A549 (cell line): Measurements from ENCODE around the gene NSD1. TPM values are rescaled to one million over a fixed set of nuclear protein-coding genes. Genes with fewer than 3 reads are reported as not detected.
A peak's percentile ranks its signal among the peaks of the same experiment; 100 is the strongest.
"Not testable (repeated sequence)": the region's sequence is repeated elsewhere in the genome, so short reads cannot be mapped to it uniquely, and the experiment has no call there.

Source experiments
- ATAC-seq, 2 experiments: fragments of 200-7000 bp in 1 of 2; fragments of >200 bp in 1 of 2; cut with Nextera tagmentation in 1 of 2; cut with Tn5 transposase in 1 of 2; 3 replicates each; pipeline versions ENCODE4 v1.8.0 to v1.9.1; 2018 to 2020; ENCODE audit warnings: mild to moderate bottlenecking in 1 of 2, moderate library complexity in 1 of 2
- CTCF ChIA-PET: fragments of 300-600 bp; sonication (Branson Sonifier 250); formaldehyde crosslinking; extraction: SDS; loops from one replicate; lab custom pipeline; 2021; ENCODE audit warnings: antibody characterized with exemption, inconsistent platforms; lab: Yijun Ruan, JAX
- POLR2A ChIA-PET: fragments of 350-600 bp; formaldehyde crosslinking; extraction: SDS; loops from one replicate; lab custom pipeline; 2021; ENCODE audit warnings: antibody characterized with exemption, inconsistent platforms; lab: Yijun Ruan, JAX
- DNase-seq, 2 experiments: peaks; one replicate each; pipeline versions ENCODE4 v3.0.0 to v3.0.0-alpha.2; 2011 to 2016; ENCODE audit warnings: low read depth in 1 of 2, low spot score in 1 of 2
- FAIRE-seq: peaks from 2 replicates; lab custom pipeline; 2011; peaks lifted over from hg19 to GRCh38; lab: Jason Lieb, UNC
- H3K27ac ChIP-seq, 2 experiments: fragments of >200 bp; sonication (Bioruptor Twin); formaldehyde crosslinking; 3 replicates each; pipeline ENCODE4 v1.5.1; 2016 to 2017
- H3K4me1 ChIP-seq: fragments of >200 bp; sonication (Bioruptor Twin); formaldehyde crosslinking; 3 replicates; pipeline ENCODE4 v1.6.1; 2016
- H3K4me2 ChIP-seq: fragments of >200 bp; sonication (Bioruptor Twin); formaldehyde crosslinking; 3 replicates; pipeline ENCODE4 v1.6.1; 2016
- H3K4me3 ChIP-seq: fragments of >200 bp; sonication (Bioruptor Twin); formaldehyde crosslinking; 3 replicates; pipeline ENCODE4 v1.5.1; 2016
- H3K9me3 ChIP-seq: fragments of >200 bp; sonication (Bioruptor Twin); formaldehyde crosslinking; 3 replicates; pipeline ENCODE4 v1.6.1; 2016
- BHLHE40 ChIP-seq: IDR thresholded peaks from 2 replicates; pipeline ENCODE4 v1.6.1; 2012; ENCODE audit warnings: low read depth, low read length, inconsistent platforms
- CBX2 ChIP-seq: fragments of 200-600 bp; sonication (generic); IDR thresholded peaks from 2 replicates; pipeline ENCODE4 v1.6.1; 2016; ENCODE audit warnings: low read depth, mild to moderate bottlenecking, borderline replicate concordance
- CHD2 ChIP-seq: fragments of 150-350 bp; IDR thresholded peaks from 2 replicates; pipeline ENCODE4 v1.6.1; 2014; ENCODE audit warnings: low read length; ENCODE audit not compliant: partially characterized antibody
- E2F6 ChIP-seq: IDR thresholded peaks from 2 replicates; pipeline ENCODE4 v1.6.1; 2012; ENCODE audit warnings: low read depth, borderline replicate concordance
- EHMT2 ChIP-seq: fragments of 200-600 bp; sonication (generic); IDR thresholded peaks from 2 replicates; pipeline ENCODE4 v1.6.1; 2016; ENCODE audit warnings: antibody characterized with exemption, low read depth, mild to moderate bottlenecking, moderate library complexity
- ESRRA ChIP-seq: fragments of 150-350 bp; IDR thresholded peaks from 2 replicates; pipeline ENCODE4 v1.6.1; 2014; ENCODE audit warnings: mild to moderate bottlenecking, low read length, borderline replicate concordance
- HOXB5 ChIP-seq: fragments of 250-450 bp; sonication (Bioruptor Pico); IDR thresholded peaks from 2 replicates; pipeline ENCODE4 v1.5.0; 2020; ENCODE audit warnings: mild to moderate bottlenecking, moderate library complexity
- KDM5A ChIP-seq: fragments of 200-600 bp; sonication (generic); IDR thresholded peaks from 2 replicates; pipeline ENCODE4 v1.6.1; 2016; ENCODE audit warnings: antibody characterized with exemption, mild to moderate bottlenecking
- NFE2L2 ChIP-seq: fragments of 150-350 bp; conservative IDR thresholded peaks from 2 replicates; pipeline ENCODE4 v1.6.1; 2014; ENCODE audit warnings: low read length
- PHF8 ChIP-seq: fragments of 200-600 bp; sonication (generic); IDR thresholded peaks from 2 replicates; pipeline ENCODE4 v1.6.1; 2016; ENCODE audit warnings: low read depth, mild to moderate bottlenecking, antibody characterized with exemption, moderate library complexity, borderline replicate concordance
- WGBS: methylation state at CpG from one replicate; pipeline ENCODE4 v1.1.6; 2017; ENCODE audit errors: missing lambda C conversion rate; 5-methylcytosine and 5-hydroxymethylcytosine counted together
- polyA plus RNA-seq, 4 experiments: library from polyadenylated mRNA; depleted of rRNA in 3 of 4; stranded (reverse); fragments of >200 nt; fragmentation: RNase III in 1 of 4; extraction: RNeasy Plus Mini Kit Qiagen cat#74134 plus additional on column Dnase treatment in 1 of 4; gene quantifications; 2 replicates in 3 of 4; 3 replicates in 1 of 4; pipeline ENCODE4 v1.2.3, GENCODE V29; 2011 to 2017
- TF ChIP-seq, protein P1 (sequence below): fragments of 450-650 bp; IDR thresholded peaks from 2 replicates; pipeline ENCODE4 v1.6.1; 2014; ENCODE audit warnings: antibody characterized with exemption
- TF ChIP-seq, protein P2 (sequence below): IDR thresholded peaks from 2 replicates; pipeline ENCODE4 v1.6.1; 2012
- TF ChIP-seq, protein P3 (sequence below): fragments of 200-600 bp; sonication (generic); IDR thresholded peaks from 2 replicates; pipeline ENCODE4 v1.6.1; 2016; ENCODE audit warnings: antibody characterized with exemption, mild to moderate bottlenecking, moderate library complexity

Gene NSD1
- polyA plus RNA-seq, 2 of the 4 experiments (the other 2 are of a cell fraction): 16.3 to 38.2 TPM

- TF ChIP-seq, protein P1, sequence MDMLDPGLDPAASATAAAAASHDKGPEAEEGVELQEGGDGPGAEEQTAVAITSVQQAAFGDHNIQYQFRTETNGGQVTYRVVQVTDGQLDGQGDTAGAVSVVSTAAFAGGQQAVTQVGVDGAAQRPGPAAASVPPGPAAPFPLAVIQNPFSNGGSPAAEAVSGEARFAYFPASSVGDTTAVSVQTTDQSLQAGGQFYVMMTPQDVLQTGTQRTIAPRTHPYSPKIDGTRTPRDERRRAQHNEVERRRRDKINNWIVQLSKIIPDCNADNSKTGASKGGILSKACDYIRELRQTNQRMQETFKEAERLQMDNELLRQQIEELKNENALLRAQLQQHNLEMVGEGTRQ: peak; percentile 89
- no peak for TF ChIP-seq CHD2
- TF ChIP-seq CBX2: no peak
- no peak for TF ChIP-seq BHLHE40
- no peak for TF ChIP-seq EHMT2
Measured at GRCh38 chr5:177303121-177303924, 169.8 kb downstream of the NSD1 start, which contains the start of the genes PRELID1 and RAB24 (continued).

- Histone ChIP-seq H3K9me3 (no peaks in the 10 kb centered on the region), H3K27ac (peak overlapping the region; percentile 95 to 96), H3K4me2 (peak overlapping the region; percentile 99), H3K4me1 (peaks cover 42% of the 10 kb centered on the region), H3K4me3 (peak overlapping the region; percentile 68)
- CTCF ChIA-PET: interaction anchor here (1.2 to 4.6 kb wide), 2 partner anchors 14 to 191 kb away, joined by 3 to 24 read pairs; no protein-coding TSS in a partner anchor
- POLR2A ChIA-PET: no interaction called here
- WGBS: 2% methylated on average over 19 of the region's 25 CpGs
- DNase-seq: no peak
- peak in 1 of 2 experiments; percentile 1; a peak in 2 of 6 replicates for ATAC-seq
- FAIRE-seq: no peak
- peak; percentile 57 for TF ChIP-seq KDM5A
- TF ChIP-seq HOXB5: peak; percentile 18; the same call in 1 of the 2 replicates
- TF ChIP-seq, protein P2, sequence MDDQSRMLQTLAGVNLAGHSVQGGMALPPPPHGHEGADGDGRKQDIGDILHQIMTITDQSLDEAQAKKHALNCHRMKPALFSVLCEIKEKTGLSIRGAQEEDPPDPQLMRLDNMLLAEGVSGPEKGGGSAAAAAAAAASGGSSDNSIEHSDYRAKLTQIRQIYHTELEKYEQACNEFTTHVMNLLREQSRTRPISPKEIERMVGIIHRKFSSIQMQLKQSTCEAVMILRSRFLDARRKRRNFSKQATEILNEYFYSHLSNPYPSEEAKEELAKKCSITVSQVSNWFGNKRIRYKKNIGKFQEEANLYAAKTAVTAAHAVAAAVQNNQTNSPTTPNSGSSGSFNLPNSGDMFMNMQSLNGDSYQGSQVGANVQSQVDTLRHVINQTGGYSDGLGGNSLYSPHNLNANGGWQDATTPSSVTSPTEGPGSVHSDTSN: no peak
- peak; percentile 19; the same call in 1 of the 2 replicates for TF ChIP-seq PHF8
- TF ChIP-seq E2F6: 0 out of 2 replicates have a peak, but pooled peaks have one; percentile 15
- TF ChIP-seq, protein P3, sequence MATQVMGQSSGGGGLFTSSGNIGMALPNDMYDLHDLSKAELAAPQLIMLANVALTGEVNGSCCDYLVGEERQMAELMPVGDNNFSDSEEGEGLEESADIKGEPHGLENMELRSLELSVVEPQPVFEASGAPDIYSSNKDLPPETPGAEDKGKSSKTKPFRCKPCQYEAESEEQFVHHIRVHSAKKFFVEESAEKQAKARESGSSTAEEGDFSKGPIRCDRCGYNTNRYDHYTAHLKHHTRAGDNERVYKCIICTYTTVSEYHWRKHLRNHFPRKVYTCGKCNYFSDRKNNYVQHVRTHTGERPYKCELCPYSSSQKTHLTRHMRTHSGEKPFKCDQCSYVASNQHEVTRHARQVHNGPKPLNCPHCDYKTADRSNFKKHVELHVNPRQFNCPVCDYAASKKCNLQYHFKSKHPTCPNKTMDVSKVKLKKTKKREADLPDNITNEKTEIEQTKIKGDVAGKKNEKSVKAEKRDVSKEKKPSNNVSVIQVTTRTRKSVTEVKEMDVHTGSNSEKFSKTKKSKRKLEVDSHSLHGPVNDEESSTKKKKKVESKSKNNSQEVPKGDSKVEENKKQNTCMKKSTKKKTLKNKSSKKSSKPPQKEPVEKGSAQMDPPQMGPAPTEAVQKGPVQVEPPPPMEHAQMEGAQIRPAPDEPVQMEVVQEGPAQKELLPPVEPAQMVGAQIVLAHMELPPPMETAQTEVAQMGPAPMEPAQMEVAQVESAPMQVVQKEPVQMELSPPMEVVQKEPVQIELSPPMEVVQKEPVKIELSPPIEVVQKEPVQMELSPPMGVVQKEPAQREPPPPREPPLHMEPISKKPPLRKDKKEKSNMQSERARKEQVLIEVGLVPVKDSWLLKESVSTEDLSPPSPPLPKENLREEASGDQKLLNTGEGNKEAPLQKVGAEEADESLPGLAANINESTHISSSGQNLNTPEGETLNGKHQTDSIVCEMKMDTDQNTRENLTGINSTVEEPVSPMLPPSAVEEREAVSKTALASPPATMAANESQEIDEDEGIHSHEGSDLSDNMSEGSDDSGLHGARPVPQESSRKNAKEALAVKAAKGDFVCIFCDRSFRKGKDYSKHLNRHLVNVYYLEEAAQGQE: no peak
- no peak for TF ChIP-seq ESRRA
- TF ChIP-seq BHLHE40: no peak
Measured at GRCh38 chr5:177303925-177304391, 170.4 kb downstream of the NSD1 start.

- ChIA-PET POLR2A (interaction anchor here (0.6 kb wide), 2 partner anchors 170 to 191 kb away, joined by 4 to 5 read pairs; no protein-coding TSS in a partner anchor), CTCF (interaction anchor here (0.9 to 6.3 kb wide), 5 partner anchors 12 to 191 kb away, joined by 3 to 40 read pairs (median 4); no protein-coding TSS in a partner anchor)
- Histone ChIP-seq H3K9me3 (no peaks in the 10 kb centered on the region), H3K4me2 (peak overlapping the region; percentile 99), H3K27ac (peak overlapping the region; percentile 95 to 96), H3K4me1 (peaks cover 42% of the 10 kb centered on the region), H3K4me3 (peak overlapping the region; percentile 68)
- peak in 1 of 2 experiments; percentile 25; a peak in 2 of 6 replicates for ATAC-seq
- 5% methylated on average over 13 of the region's 19 CpGs for WGBS
- TF ChIP-seq NFE2L2 (no peak), CHD2 (peak; percentile 21)
- no peak for FAIRE-seq
- no peak for DNase-seq
Measured at GRCh38 chr5:177304392-177305119, 171.0 kb downstream of the NSD1 start.

DNA sequence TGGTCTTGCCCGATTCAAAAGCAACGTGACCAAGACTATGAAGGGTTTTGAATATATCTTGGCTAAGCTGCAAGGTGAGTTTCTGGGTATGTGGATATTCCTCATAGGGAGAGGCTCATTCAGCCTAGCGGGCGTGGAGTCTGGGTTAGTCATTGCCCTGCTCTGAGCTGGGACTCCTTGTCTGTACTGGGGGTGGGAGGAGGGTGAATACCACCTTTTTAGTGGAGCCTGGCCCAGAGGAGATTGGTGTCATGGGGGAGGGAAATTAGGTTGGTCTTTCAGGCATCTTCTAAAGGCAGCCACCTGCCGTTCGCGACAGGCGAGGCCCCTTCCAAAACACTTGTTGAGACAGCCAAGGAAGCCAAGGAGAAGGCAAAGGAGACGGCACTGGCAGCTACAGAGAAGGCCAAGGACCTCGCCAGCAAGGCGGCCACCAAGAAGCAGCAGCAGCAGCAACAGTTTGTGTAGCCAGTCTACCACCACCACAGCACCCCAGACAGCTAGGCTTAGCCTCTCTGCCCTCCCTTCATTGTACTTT is 172.6 kb downstream of the NSD1 start:
- H3K4me3 ChIP-seq, H3K4me2 ChIP-seq, FAIRE-seq, H3K9me3 ChIP-seq, ATAC-seq, DNase-seq, H3K27ac ChIP-seq, POLR2A ChIA-PET: not testable (repeated sequence)
- CTCF ChIA-PET: interaction anchor here (1.2 to 6.3 kb wide), 5 partner anchors 142 to 194 kb away, joined by 3 to 40 read pairs (median 4); no protein-coding TSS in a partner anchor
- 95% methylated on average over 11 of the region's 11 CpGs for WGBS
- H3K4me1 ChIP-seq: peaks cover 42% of the 10 kb centered on the region
